ENCODE data around the gene ENTPD1. TPM values are rescaled to one million over a fixed set of nuclear protein-coding genes. Genes with fewer than 3 reads are reported as not detected.
"Not testable (repeated sequence)": the region's sequence is repeated elsewhere in the genome, so short reads cannot be mapped to it uniquely, and the experiment has no call there.

The ENTPD1 gene
- polyA plus RNA-seq, 3 donors from 2014 or later: 1.8 to 4.3 (median 1.8) TPM

DNA sequence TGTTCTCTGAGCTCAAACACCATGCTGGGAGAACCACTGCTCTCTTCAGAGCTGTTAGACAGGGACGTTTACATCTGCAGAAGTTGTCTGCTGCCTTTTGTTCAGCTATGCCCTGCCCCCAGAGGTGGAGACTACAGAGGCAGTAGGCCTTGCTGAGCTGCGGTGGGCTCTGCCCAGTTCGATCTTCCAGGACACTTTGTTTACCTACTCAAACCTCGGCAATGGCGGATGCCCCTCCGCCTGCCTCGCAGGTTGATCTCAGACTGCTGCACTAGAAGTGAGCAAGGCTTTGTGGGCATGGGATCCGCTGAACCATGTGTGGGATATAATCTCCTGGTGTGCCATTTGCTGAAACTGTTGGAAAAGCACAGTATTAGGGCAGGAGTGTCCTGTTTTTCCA lies 21.7 kb downstream of the ENTPD1 start:
- not testable (repeated sequence) for H3K4me3 Mint-ChIP-seq, H3K27ac Mint-ChIP-seq, H3K36me3 Mint-ChIP-seq, DNase-seq, H3K9me3 Mint-ChIP-seq, H3K4me1 Mint-ChIP-seq
- peaks cover 0 to 20% (median 2%) of the 10 kb centered on the region in 3 donors for H3K27me3 Mint-ChIP-seq (ENCODE audit: low read depth in 3 of 3)

DNA sequence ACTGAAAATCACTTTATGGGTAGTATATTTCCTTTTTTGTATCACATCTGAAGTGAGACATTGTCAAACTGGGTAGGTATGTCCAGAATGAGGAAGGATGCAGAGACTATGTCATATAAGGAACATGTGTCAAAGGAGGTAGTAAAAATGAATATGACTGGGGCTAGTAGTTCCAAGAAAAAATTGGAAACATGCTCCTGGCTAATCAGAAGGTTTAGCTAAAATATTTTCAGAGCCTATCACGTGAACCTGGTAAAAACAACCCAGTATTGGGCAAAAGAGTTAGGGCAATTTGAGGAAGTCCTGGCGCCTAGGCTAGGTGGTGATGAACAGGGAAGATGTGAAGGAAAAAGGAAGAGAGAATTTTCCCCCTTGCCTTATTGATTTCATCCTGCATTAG lies 26.4 kb downstream of the ENTPD1 start:
- H3K9me3 Mint-ChIP-seq: no peaks in the 10 kb centered on the region
- no peak overlapping the region for H3K27ac Mint-ChIP-seq
- peaks cover 1 to 12% (median 2%) of the 10 kb centered on the region in 3 donors for H3K27me3 Mint-ChIP-seq (ENCODE audit: low read depth in 3 of 3)
- H3K36me3 Mint-ChIP-seq: no peaks in the 10 kb centered on the region
- no peak for DNase-seq
- no peak overlapping the region for H3K4me3 Mint-ChIP-seq
- peaks cover 2 to 18% of the 10 kb centered on the region in 2 donors for H3K4me1 Mint-ChIP-seq

DNA sequence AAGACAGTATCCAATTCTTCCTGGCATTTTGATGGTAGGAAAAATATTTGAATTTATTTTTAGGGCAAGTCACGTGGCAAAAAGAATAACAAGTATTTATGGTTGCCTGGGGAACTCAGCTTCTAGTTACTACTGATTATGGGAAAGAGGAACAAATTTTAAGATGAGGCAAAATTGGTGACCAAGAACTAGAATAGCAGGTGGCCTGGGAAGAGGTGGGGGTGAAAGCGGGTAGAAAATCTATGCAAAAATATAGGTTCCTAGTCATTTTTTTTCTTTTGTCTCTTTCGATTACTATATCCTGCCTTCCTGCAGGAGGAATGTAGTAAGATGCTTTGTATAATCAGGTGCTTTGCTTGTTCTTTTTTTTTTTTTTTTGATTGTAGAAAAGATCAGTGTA lies 27.8 kb downstream of the ENTPD1 start:
- Mint-ChIP-seq H3K4me1 (peaks cover 2 to 18% of the 10 kb centered on the region in 2 donors), H3K4me3 (no peak overlapping the region), H3K27me3 (ENCODE audit: low read depth in 3 of 3) (peaks cover 1 to 12% (median 2%) of the 10 kb centered on the region in 3 donors), H3K36me3 (no peaks in the 10 kb centered on the region), H3K27ac (no peak overlapping the region), H3K9me3 (no peaks in the 10 kb centered on the region)
- no peak for DNase-seq

DNA sequence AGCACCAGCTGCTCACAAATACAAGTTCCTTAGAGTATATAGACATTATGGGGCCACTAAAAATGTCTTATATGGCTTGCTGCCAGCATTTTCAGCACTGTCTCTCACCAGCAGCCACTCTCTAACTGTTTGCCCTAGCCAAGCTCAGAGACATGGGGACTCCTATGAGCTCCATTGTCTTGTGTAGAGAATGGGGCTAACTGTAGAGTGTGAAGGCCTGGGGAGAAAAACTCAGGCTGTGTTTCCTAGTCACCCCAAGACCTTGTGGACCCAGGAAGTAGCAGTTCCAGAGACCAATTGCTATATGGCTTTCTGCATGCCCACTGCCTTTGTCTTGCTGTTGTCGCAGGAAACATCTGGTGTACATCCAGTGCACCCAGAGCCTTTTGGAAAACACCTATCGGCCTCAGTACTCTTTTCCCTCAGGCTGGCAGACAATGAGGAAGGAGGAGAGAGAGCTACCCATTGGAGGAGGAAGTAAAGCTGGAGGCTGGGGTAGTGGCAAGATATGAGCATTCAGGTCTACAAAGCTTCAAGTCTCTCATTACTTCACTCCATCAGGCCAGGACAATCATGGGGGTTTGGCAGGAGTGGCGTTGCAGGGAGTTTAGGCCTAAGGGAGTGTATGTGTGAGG lies 28.4 kb downstream of the ENTPD1 start:
- Mint-ChIP-seq H3K4me3 (no peak overlapping the region), H3K36me3 (no peaks in the 10 kb centered on the region), H3K27ac (peak overlapping the region in 1 of 6 donors; percentile 24), H3K4me1 (peaks cover 2 to 18% of the 10 kb centered on the region in 2 donors), H3K27me3 (ENCODE audit: low read depth in 3 of 3) (peaks cover 1 to 6% (median 3%) of the 10 kb centered on the region in 3 donors), H3K9me3 (no peaks in the 10 kb centered on the region)
- no peak for DNase-seq

DNA sequence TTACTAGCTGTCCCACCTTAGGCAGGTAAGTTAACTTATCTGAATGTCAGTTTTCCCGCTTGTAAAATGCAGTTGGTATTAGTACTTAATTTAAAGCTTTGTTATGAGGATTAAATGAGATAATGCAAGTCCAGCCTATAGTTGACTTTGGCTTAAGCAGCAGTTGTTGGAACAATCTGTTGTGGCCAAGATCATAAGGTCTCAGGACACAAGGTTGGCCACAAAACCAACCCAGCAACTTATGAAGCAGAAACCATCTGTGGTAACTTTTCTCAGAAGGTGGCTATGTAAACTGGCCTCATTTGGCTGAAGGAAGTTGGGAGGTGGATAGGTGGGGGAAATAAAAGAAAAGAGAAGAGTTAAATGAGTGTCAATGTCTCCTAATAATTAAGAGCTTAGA lies 29.4 kb downstream of the ENTPD1 start:
- no peak overlapping the region for H3K4me3 Mint-ChIP-seq
- H3K9me3 Mint-ChIP-seq: no peaks in the 10 kb centered on the region
- H3K27me3 Mint-ChIP-seq (ENCODE audit: low read depth in 3 of 3): peaks cover 1 to 3% (median 3%) of the 10 kb centered on the region in 3 donors
- peaks cover 2 to 18% of the 10 kb centered on the region in 2 donors for H3K4me1 Mint-ChIP-seq
- no peak overlapping the region for H3K27ac Mint-ChIP-seq
- no peaks in the 10 kb centered on the region for H3K36me3 Mint-ChIP-seq
- peak in 1 of 3 donors; percentile 15 for DNase-seq

DNA sequence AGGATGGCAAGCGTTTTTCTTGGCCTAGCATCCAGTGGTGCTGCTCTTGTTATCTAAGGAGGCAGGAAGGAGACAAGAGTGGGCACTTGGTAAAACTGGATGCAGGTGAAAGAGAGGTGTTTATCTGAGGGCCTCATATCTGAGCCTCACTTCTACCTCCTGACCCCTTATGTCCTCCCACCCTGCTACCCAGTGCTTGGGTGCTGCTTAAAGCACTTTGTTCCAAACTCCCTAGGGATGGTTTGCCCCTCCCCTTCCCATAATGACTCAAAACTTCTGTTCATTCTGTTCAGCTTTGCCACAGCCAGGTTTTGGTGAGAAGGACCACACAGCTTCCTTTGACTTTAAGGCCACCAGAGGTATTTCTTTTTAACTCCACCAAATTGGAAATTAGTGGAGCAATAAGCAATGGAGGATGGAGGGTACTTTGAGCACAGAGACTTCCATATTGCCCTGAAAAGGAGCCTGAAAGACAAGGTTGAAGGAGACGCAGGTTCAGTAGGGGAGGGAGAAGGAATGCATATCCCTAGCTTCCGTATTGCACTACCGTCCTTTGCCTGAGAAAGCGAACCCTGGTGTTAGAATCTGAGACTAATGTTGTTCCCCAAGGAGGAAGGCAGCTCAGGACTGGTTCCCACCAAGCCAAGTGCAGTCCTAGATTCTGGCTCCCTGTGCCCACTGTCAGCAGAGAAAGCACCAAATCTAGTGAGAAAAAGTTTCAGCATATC lies 30.1 kb downstream of the ENTPD1 start:
- no peak for DNase-seq
- Mint-ChIP-seq H3K4me3 (no peak overlapping the region), H3K27ac (peak overlapping the region in 1 of 6 donors; percentile 47), H3K27me3 (ENCODE audit: low read depth in 3 of 3) (peaks cover 0 to 3% (median 1%) of the 10 kb centered on the region in 3 donors), H3K36me3 (no peaks in the 10 kb centered on the region), H3K4me1 (peaks cover 2 to 18% of the 10 kb centered on the region in 2 donors), H3K9me3 (no peaks in the 10 kb centered on the region)

DNA sequence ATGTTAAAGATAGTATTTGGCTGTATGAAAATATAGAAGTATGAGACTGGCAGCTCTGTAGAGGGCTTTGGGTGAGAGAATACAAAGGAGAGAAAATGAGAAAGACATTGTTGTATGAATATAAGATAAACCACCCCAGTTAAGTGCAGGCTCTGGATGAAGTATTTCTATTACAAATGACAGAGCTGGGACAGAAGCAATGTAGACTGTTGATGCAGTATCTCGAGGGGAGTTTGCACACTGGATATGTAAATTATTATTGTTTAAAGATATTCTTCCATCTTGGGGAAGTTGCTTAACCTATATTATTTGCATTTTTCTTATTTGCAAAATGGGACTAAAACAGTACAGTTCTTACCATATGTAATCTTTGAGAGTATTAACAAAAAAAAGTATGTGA lies 31.5 kb downstream of the ENTPD1 start:
- Mint-ChIP-seq H3K27ac (no peak overlapping the region), H3K4me3 (no peak overlapping the region), H3K4me1 (peaks cover 2 to 27% of the 10 kb centered on the region in 2 donors), H3K36me3 (no peaks in the 10 kb centered on the region), H3K9me3 (no peaks in the 10 kb centered on the region), H3K27me3 (ENCODE audit: low read depth in 3 of 3) (peaks cover 0 to 3% (median 3%) of the 10 kb centered on the region in 3 donors)
- DNase-seq: no peak

DNA sequence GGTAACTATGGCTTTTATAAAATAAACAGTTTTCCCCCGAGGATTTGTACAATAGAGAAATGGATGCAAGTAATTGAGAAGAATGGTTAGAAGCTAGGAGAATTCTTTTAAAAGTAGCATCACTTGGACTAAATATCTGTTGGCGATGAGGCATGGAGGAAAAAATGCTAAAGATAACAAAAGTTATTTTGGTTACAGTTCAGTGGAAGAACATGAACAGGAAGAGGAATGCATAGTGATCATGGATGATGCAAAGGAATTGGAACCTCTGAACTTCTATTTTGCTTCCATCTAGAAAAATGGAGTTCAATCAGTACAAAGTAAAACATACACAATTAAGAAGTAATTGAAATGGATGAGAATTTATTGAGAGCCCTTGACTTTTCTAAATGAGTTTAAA lies 32.9 kb downstream of the ENTPD1 start:
- no peak for DNase-seq
- Mint-ChIP-seq H3K36me3 (no peaks in the 10 kb centered on the region), H3K4me1 (peaks cover 6 to 36% of the 10 kb centered on the region in 2 donors), H3K27ac (no peak overlapping the region), H3K9me3 (no peaks in the 10 kb centered on the region), H3K4me3 (no peak overlapping the region), H3K27me3 (ENCODE audit: low read depth in 3 of 3) (peaks cover 0 to 3% (median 1%) of the 10 kb centered on the region in 3 donors)

DNA sequence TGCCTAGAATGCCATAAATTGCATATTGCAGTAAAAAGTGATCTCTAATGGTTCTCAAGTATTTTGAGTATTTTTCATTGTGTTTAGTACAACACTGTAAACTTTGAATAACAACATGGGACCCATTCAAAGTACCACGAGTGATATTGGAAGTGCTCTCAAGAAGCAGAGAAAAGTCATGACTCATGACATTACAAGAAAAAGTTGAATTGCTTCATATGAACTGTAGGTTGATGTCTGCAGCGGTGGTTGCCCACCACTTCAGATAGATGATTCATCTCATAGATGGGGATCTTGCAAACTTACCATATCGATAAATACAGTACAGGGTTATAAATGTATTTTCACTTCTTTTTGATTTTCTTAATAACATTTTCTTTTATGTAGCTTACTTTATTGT lies 33.9 kb downstream of the ENTPD1 start:
- Mint-ChIP-seq H3K4me1 (peaks cover 6 to 30% of the 10 kb centered on the region in 2 donors), H3K36me3 (no peaks in the 10 kb centered on the region), H3K27me3 (ENCODE audit: low read depth in 3 of 3) (peaks cover 0 to 3% (median 1%) of the 10 kb centered on the region in 3 donors), H3K4me3 (no peak overlapping the region), H3K9me3 (no peaks in the 10 kb centered on the region), H3K27ac (no peak overlapping the region)
- DNase-seq: no peak

DNA sequence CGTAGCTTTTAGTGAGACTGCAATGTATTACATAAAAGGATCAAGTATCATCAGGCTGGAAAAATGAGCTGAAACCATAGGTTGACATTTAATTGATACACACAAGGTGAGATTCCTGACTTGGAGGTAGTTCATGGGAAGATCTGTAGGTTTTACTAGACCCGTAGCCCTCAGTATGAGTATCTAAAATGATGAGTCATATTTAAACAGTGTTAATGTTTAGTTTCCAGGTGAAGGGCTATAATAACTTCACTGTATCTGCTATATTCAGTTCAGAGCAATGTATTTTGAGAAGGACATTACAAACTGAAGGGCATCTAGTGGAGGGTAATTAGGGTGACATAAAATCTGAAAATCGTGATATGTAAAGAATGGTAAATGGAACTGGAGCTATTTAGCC lies 35.0 kb downstream of the ENTPD1 start:
- Mint-ChIP-seq H3K4me1 (peaks cover 4 to 19% of the 10 kb centered on the region in 2 donors), H3K36me3 (no peaks in the 10 kb centered on the region), H3K9me3 (no peaks in the 10 kb centered on the region), H3K27ac (peak overlapping the region in 2 of 6 donors; percentile 7 to 55), H3K4me3 (no peak overlapping the region), H3K27me3 (ENCODE audit: low read depth in 3 of 3) (peaks cover 0 to 3% (median 1%) of the 10 kb centered on the region in 3 donors)
- DNase-seq: no peak

DNA sequence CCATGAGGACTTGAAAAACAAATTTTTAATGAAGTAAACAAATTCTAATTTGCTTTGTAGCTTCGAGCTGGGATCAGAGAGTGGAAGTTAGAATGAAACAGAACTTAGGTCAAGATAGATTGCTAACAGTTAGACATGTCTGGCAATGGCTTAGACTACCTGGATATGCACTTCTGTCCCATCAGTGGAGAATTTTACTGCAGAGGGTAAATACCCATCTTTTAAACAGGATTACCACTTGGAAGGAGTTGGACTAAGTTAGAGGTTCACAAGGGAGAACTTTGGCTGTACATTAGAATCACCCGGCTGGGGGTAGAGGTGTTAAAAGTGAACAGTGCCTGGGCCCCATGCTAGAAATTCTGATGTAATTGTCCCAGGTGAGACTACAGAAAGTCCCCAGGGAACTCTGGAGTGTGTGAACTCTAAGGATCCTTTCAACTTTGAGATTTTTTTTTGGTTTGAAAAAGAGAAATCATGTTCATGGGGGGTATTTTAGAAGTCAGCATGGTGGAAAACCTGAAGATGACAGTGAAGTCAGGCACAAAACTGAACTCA lies 35.5 kb downstream of the ENTPD1 start:
- Mint-ChIP-seq H3K9me3 (no peaks in the 10 kb centered on the region), H3K4me3 (no peak overlapping the region), H3K4me1 (peaks cover 4 to 18% of the 10 kb centered on the region in 2 donors), H3K27me3 (ENCODE audit: low read depth in 3 of 3) (peaks cover 0 to 3% (median 1%) of the 10 kb centered on the region in 3 donors), H3K27ac (peak overlapping the region in 1 of 6 donors; percentile 7), H3K36me3 (no peaks in the 10 kb centered on the region)
- DNase-seq: no peak

DNA sequence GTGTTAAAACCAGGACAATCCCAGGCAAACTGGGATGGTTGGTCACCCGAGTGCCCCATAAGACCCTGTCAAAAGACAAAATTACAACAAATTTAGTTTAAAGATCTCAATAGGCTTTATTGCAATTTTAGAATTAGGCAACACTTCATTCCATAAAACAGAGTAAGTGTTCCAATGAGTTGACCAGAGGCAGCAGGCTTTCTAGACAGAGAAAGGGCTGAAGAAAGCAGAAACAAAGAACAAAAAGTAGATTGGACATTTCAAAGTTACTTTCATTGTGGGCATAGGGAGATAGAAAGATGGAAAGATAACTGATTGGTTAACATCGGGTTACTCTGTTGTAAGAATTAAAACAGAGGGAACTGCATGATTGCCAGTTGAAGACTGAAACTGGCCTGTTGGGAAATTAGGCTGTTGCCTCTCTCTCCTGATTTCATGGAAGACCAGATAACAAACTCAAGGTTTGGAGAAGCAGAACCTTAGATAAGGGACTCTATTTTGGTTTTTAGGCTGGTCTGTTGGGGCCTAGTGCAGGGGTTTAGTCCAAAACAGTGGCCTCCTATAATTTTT lies 36.3 kb downstream of the ENTPD1 start:
- Mint-ChIP-seq H3K27me3 (ENCODE audit: low read depth in 3 of 3) (peaks cover 1 to 3% (median 2%) of the 10 kb centered on the region in 3 donors), H3K36me3 (no peaks in the 10 kb centered on the region), H3K27ac (peak overlapping the region in 1 of 6 donors; percentile 3), H3K4me1 (peaks cover 4 to 18% of the 10 kb centered on the region in 2 donors), H3K9me3 (peaks cover 0 to 4% (median 0%) of the 10 kb centered on the region in 6 donors), H3K4me3 (no peak overlapping the region)
- no peak for DNase-seq

DNA sequence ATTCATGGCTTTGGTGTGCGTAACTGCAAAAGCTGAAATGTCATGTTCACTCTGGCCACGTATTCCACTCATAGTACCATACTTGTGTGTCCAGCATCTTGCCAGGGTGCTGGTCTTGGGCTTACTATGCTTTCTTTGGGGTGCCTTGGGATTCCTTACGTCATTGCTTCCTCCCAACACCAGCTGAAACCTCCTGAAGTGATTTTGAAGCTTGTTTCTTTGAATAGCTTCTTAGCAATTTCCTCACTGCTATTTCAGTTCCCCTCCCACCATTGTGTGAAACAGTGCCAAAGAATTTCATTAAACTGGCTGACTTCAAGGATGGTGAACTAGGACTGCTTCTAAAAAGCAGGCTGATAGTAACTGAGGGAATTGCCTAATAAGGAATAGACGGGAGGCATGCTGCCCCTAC lies 36.9 kb downstream of the ENTPD1 start:
- Mint-ChIP-seq H3K27ac (peak overlapping the region in 1 of 6 donors; percentile 3), H3K4me3 (no peak overlapping the region), H3K36me3 (no peaks in the 10 kb centered on the region), H3K4me1 (peaks cover 4 to 20% of the 10 kb centered on the region in 2 donors), H3K27me3 (ENCODE audit: low read depth in 3 of 3) (peaks cover 1 to 4% (median 2%) of the 10 kb centered on the region in 3 donors), H3K9me3 (peaks cover 0 to 4% (median 0%) of the 10 kb centered on the region in 6 donors)
- DNase-seq: no peak

Measured in immature natural killer cell (primary cell).